Esophagus muscularis mucosa (tissue), 4 donors: Measurements from ENCODE around the gene GBP4.

ENCODE experiments used
- EP300 ChIP-seq: sonication (generic); formaldehyde crosslinking; IDR thresholded peaks from one replicate; pipeline ENCODE4 v1.6.1; 2017; ENCODE audit warnings: antibody characterized with exemption
- POLR2A ChIP-seq: fragments of 450-650 bp; IDR thresholded peaks from one replicate; pipeline ENCODE4 v1.6.1; 2017; ENCODE audit warnings: antibody characterized with exemption, moderate library complexity, mild to moderate bottlenecking, low read depth
- POLR2AphosphoS5 ChIP-seq, 2 donors: sonication (generic); formaldehyde crosslinking; IDR thresholded peaks; one replicate each; pipeline ENCODE4 v1.6.1; 2017; ENCODE audit warnings: antibody characterized with exemption in 2 of 2
- TF ChIP-seq, protein P1 (sequence below), 3 experiments: fragments of 200-600 bp in 2 of 3; fragments of 450-650 bp in 1 of 3; sonication (generic) in 2 of 3; IDR thresholded peaks; one replicate each; pipeline ENCODE4 v1.5.1; 2017 to 2019; ENCODE audit warnings: antibody characterized with exemption in 3 of 3, mild to moderate bottlenecking in 2 of 3, moderate library complexity in 1 of 3

DNA sequence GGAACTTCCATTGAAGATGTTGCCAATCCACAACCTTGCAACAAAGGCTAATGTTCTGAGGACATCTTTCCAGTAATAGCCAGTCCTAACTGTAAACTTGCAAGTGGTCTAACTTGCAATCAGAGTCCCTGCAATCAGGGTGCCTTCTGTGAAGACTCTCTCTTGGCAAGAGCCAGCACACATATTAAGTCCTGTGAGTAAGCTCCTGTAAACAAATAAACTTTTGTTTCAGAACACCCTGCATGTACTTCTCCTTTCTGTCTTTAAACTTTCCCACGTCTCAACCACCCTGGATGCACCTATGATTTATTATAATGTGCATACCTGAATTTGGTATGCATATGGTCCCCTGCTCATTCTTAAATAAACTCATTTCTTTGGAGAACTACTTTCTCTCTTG lies 32.0 kb downstream of the GBP4 start:
- TF ChIP-seq, protein P1, sequence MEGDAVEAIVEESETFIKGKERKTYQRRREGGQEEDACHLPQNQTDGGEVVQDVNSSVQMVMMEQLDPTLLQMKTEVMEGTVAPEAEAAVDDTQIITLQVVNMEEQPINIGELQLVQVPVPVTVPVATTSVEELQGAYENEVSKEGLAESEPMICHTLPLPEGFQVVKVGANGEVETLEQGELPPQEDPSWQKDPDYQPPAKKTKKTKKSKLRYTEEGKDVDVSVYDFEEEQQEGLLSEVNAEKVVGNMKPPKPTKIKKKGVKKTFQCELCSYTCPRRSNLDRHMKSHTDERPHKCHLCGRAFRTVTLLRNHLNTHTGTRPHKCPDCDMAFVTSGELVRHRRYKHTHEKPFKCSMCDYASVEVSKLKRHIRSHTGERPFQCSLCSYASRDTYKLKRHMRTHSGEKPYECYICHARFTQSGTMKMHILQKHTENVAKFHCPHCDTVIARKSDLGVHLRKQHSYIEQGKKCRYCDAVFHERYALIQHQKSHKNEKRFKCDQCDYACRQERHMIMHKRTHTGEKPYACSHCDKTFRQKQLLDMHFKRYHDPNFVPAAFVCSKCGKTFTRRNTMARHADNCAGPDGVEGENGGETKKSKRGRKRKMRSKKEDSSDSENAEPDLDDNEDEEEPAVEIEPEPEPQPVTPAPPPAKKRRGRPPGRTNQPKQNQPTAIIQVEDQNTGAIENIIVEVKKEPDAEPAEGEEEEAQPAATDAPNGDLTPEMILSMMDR (IDR thresholded peaks at IDR 0.05), result no peak
- TF ChIP-seq EP300 (no peak), POLR2A (no peak), POLR2AphosphoS5 (IDR thresholded peaks at IDR 0.05) (no peak)
